HepG2 (cell line): ENCODE measurements around the gene RRBP1. TPM values are rescaled to one million over a fixed set of nuclear protein-coding genes. Genes with fewer than 3 reads are reported as not detected.

Experiments used
- ATAC-seq: fragments of 200-7000 bp; cut with Tn5 transposase; 3 replicates; pipeline ENCODE4 v1.9.1; 2020; ENCODE audit warnings: mild to moderate bottlenecking, moderate library complexity
- BruUV-seq: library from RNA; stranded (reverse); fragments of 400-500 nt; replicated peaks from 2 replicates; lab custom pipeline; 2021; lab: Mats Ljungman, UMichigan
- CTCF ChIA-PET: fragments of 300-600 bp; formaldehyde crosslinking; extraction: SDS; loops from one replicate; lab custom pipeline; 2021; ENCODE audit warnings: low total read pairs, inconsistent platforms, low intra/inter-chr PET ratio; lab: Yijun Ruan, JAX
- POLR2A ChIA-PET: fragments of 350-600 bp; sonication (Branson Sonifier 250); formaldehyde crosslinking; loops from one replicate; lab custom pipeline; 2020; ENCODE audit warnings: antibody characterized with exemption, inconsistent platforms; lab: Yijun Ruan, JAX
- DNase-seq: peaks from one replicate; pipeline ENCODE4 v3.0.0-alpha.2; 2015; ENCODE audit warnings: low spot score
- FAIRE-seq: peaks from 3 replicates; lab custom pipeline; 2011; peaks lifted over from hg19 to GRCh38; lab: Jason Lieb, UNC
- H2AFZ ChIP-seq: one replicate; pipeline ENCODE4 v1.6.1; 2011; ENCODE audit warnings: low read length, inconsistent platforms
- H3K27ac ChIP-seq: fragments of 300-600 bp; 3 replicates; pipeline ENCODE4 v1.8.0; 2011; ENCODE audit warnings: mixed run types, mild to moderate bottlenecking, mixed read lengths, low read length, inconsistent platforms; ENCODE audit not compliant: insufficient read depth; ENCODE audit errors: extremely low read length
- H3K27me3 ChIP-seq, 2 experiments: fragments of 200-600 bp in 1 of 2; 2 replicates in 1 of 2; 3 replicates in 1 of 2; pipeline versions ENCODE4 v1.6.0 to v1.8.0; 2011; ENCODE audit warnings: low read length in 2 of 2, mild to moderate bottlenecking in 2 of 2, moderate library complexity in 2 of 2, inconsistent platforms in 1 of 2; ENCODE audit not compliant: insufficient read depth in 2 of 2, control insufficient read depth in 1 of 2
- H3K36me3 ChIP-seq, 2 experiments: fragments of 200-600 bp in 1 of 2; replicated peaks in 1 of 2; 2 replicates in 1 of 2; 3 replicates in 1 of 2; pipeline versions ENCODE4 v1.5.1 to v1.8.0; 2011; ENCODE audit warnings: low read length in 2 of 2, inconsistent platforms in 1 of 2; ENCODE audit not compliant: insufficient read depth in 2 of 2, control insufficient read depth in 1 of 2
- H3K4me1 ChIP-seq: 2 replicates; pipeline ENCODE4 v1.5.1; 2012; ENCODE audit warnings: low read length, inconsistent platforms; ENCODE audit not compliant: insufficient read depth
- H3K4me2 ChIP-seq: 2 replicates; pipeline ENCODE4 v1.6.0; 2011; ENCODE audit warnings: low read depth, low read length, inconsistent platforms
- H3K4me3 ChIP-seq, 3 experiments: fragments of 200-600 bp in 1 of 3; sonication (generic), shearing (Covaris generic) in 1 of 3; replicated peaks in 1 of 3; 2 replicates each; pipeline ENCODE4 v1.5.1; 2011 to 2016; ENCODE audit warnings: low read length in 3 of 3, inconsistent platforms in 2 of 3, low read depth in 2 of 3, mild to moderate bottlenecking in 2 of 3, control low read depth in 1 of 3, mixed read lengths in 1 of 3; ENCODE audit not compliant: insufficient read depth in 1 of 3
- H3K79me2 ChIP-seq: one replicate; pipeline ENCODE4 v1.6.1; 2011; ENCODE audit warnings: low read length, inconsistent platforms; ENCODE audit not compliant: insufficient read depth
- H3K9ac ChIP-seq: 2 replicates; pipeline ENCODE4 v1.6.0; 2011; ENCODE audit warnings: mild to moderate bottlenecking, low read depth, low read length, inconsistent platforms; ENCODE audit not compliant: insufficient read depth
- H3K9me3 ChIP-seq: 2 replicates; pipeline ENCODE4 v1.5.1; 2012; ENCODE audit warnings: mild to moderate bottlenecking, low read length
- H4K20me1 ChIP-seq: 2 replicates; pipeline ENCODE4 v1.6.0; 2011; ENCODE audit warnings: inconsistent platforms, mild to moderate bottlenecking, low read length, moderate library complexity; ENCODE audit not compliant: insufficient read depth
- CEBPZ ChIP-seq: IDR thresholded peaks from 2 replicates; pipeline ENCODE4 v1.6.1; 2012; ENCODE audit warnings: low read length, improper control_type of control experiment
- CREM ChIP-seq, 2 experiments: sonication (generic) in 1 of 2; formaldehyde crosslinking in 1 of 2; IDR thresholded peaks; 2 replicates each; pipeline versions ENCODE4 v1.4.0 to v1.6.1; 2016 to 2020; ENCODE audit warnings: antibody characterized with exemption in 1 of 2, mild to moderate bottlenecking in 1 of 2, missing genetic modification reagents in 1 of 2
- DR1 ChIP-seq: sonication (generic); formaldehyde crosslinking; IDR thresholded peaks from 2 replicates; pipeline ENCODE4 v1.8.0; 2021; ENCODE audit warnings: mild to moderate bottlenecking, missing genetic modification reagents, inconsistent platforms
- FOXK2 ChIP-seq: fragments of 450-650 bp; IDR thresholded peaks from 2 replicates; pipeline ENCODE4 v1.6.1; 2016
- GATAD1 ChIP-seq: IDR thresholded peaks from 2 replicates; pipeline ENCODE4 v1.6.1; 2016; ENCODE audit warnings: missing genetic modification reagents, missing compliant biosample characterization
- MBNL3 ChIP-seq: fragments of 250-450 bp; sonication (Bioruptor Pico); conservative IDR thresholded peaks from 2 replicates; pipeline ENCODE4 v1.8.0; 2022; ENCODE audit warnings: mild to moderate bottlenecking, inconsistent platforms
- MED8 ChIP-seq: sonication (generic); formaldehyde crosslinking; IDR thresholded peaks from 2 replicates; pipeline ENCODE4 v1.8.1; 2023; ENCODE audit warnings: mild to moderate bottlenecking, missing genetic modification reagents; ENCODE audit not compliant: insufficient replicate concordance
- MEIS1 ChIP-seq: sonication (generic); formaldehyde crosslinking; IDR thresholded peaks from 2 replicates; pipeline ENCODE4 v1.9.0; 2021; ENCODE audit warnings: mild to moderate bottlenecking, missing genetic modification reagents, moderate library complexity, borderline replicate concordance
- PAWR ChIP-seq: sonication (generic); formaldehyde crosslinking; IDR thresholded peaks from 2 replicates; pipeline ENCODE4 v1.4.0; 2020; ENCODE audit warnings: missing genetic modification reagents, mild to moderate bottlenecking, borderline replicate concordance
- RARG ChIP-seq: sonication (generic); formaldehyde crosslinking; IDR thresholded peaks from 2 replicates; pipeline ENCODE4 v1.4.0; 2020; ENCODE audit warnings: low read depth, mild to moderate bottlenecking, missing genetic modification reagents
- SP1 ChIP-seq, 2 experiments: fragments of 450-650 bp in 1 of 2; sonication (generic) in 1 of 2; formaldehyde crosslinking in 1 of 2; IDR thresholded peaks; 2 replicates each; pipeline versions ENCODE4 v1.4.0 to v1.6.1; 2016 to 2020; ENCODE audit warnings: missing genetic modification reagents in 1 of 2
- ZNF513 ChIP-seq: sonication (generic); formaldehyde crosslinking; conservative IDR thresholded peaks from 2 replicates; pipeline ENCODE4 v1.5.0; 2020; ENCODE audit warnings: missing genetic modification reagents
- ZNF772 ChIP-seq: sonication (generic); formaldehyde crosslinking; IDR thresholded peaks from 2 replicates; pipeline ENCODE4 v1.5.0; 2020; ENCODE audit warnings: mild to moderate bottlenecking, missing genetic modification reagents
- WGBS: methylation state at CpG from one replicate; pipeline ENCODE4 v1.1.6; 2017; ENCODE audit warnings: low lambda C conversion rate; 5-methylcytosine and 5-hydroxymethylcytosine counted together
- in situ Hi-C: cut with HindIII; loops from 2 replicates; pipeline ENCODE4 v1.10.0; 2017; ENCODE audit warnings: low pct_unique_long_range_greater_than_20kb; ENCODE audit not compliant: extremely low pct_ligation_motif_present
- intact Hi-C: fragments of 100-400 bp; cut with micrococcal nuclease; formaldehyde crosslinking; loops from one replicate; pipeline ENCODE4 v1.10.0; 2022; ENCODE audit not compliant: unreplicated experiment
- polyA plus RNA-seq, 8 experiments: library from polyadenylated mRNA; depleted of rRNA in 3 of 8; stranded (reverse) in 7 of 8; unstranded in 1 of 8; fragments of >200 nt; fragmentation: Illumina TruSeq in 4 of 8; extraction: Trizol in 4 of 8; gene quantifications; 2 replicates each; pipeline versions ENCODE4 v1.2.1 to v1.2.3, GENCODE V29; 2011 to 2016; ENCODE audit warnings: low read depth in 4 of 8, missing spikeins in 1 of 8, mixed read lengths in 1 of 8; ENCODE audit not compliant: insufficient read depth in 1 of 8
- total RNA-seq, 5 experiments: library from RNA; depleted of rRNA; stranded (reverse); fragments of >200 nt; fragmentation: Illumina TruSeq; extraction: Trizol; gene quantifications; 2 replicates each; pipeline ENCODE4 v1.2.3, GENCODE V29; 2016; ENCODE audit warnings: low read depth in 1 of 5
- TF ChIP-seq, protein P1 (sequence below): sonication (generic); formaldehyde crosslinking; IDR thresholded peaks from 2 replicates; pipeline ENCODE4 v1.8.0; 2022; ENCODE audit warnings: mild to moderate bottlenecking, missing genetic modification reagents, moderate library complexity
- TF ChIP-seq, protein P2 (sequence below): sonication (generic); formaldehyde crosslinking; IDR thresholded peaks from 2 replicates; pipeline ENCODE4 v1.8.1; 2023; ENCODE audit warnings: mild to moderate bottlenecking, missing genetic modification reagents

Gene RRBP1
- total and polyA plus RNA-seq, 2 of the 13 experiments (the other 11 are each of a cell fraction or from before 2014, with no cell fraction given): 150 to 222 TPM

- FAIRE-seq (no peak), ATAC-seq (peak; percentile 23), DNase-seq (peak; percentile 28)
- Histone ChIP-seq H3K36me3 (no peaks in the 10 kb centered on the region), H3K27ac (no peak overlapping the region), H3K9me3 (no peaks in the 10 kb centered on the region), H3K4me2 (peak overlapping the region; percentile 96), H2AFZ (no peak overlapping the region), H3K9ac (peak overlapping the region; percentile 49; the same call in 1 of the 2 replicates), H3K4me3 (peak overlapping the region; percentile 36 to 70 (median 54)), H3K27me3 (peaks cover 0 to 22% of the 10 kb centered on the region in 2 experiments; a peak in 1 of 5 replicates), H4K20me1 (no peaks in the 10 kb centered on the region), H3K4me1 (peaks cover 66% of the 10 kb centered on the region), H3K79me2 (no peaks in the 10 kb centered on the region)
- CTCF ChIA-PET: interaction anchor here (1.5 to 1.7 kb wide), 2 partner anchors 12 to 189 kb away, joined by 4 read pairs; no protein-coding TSS in a partner anchor
- in situ Hi-C loops: no loop called here
- 43% methylated on average over 12 of the region's 12 CpGs for WGBS
- BruUV-seq: no TSS peak
- intact Hi-C loops: loop anchor here (1.0 kb wide), 3 partner anchors 12 to 189 kb away; no protein-coding TSS in a partner anchor
- POLR2A ChIA-PET: interaction anchor here (0.7 to 6.7 kb wide), 28 partner anchors 8 to 230 kb away, joined by 3 to 126 read pairs (median 4); partner anchors contain the start of genes DSTN and RRBP1
- TF ChIP-seq FOXK2 (no peak), RARG (CRISPR knock-in tag) (no peak), SP1 (IDR thresholded peaks at IDR 0.05) (no peak), SP1 (CRISPR knock-in tag; IDR thresholded peaks at IDR 0.05) (no peak), GATAD1 (no peak; the same call in 1 of the 2 replicates), CREM (IDR thresholded peaks at IDR 0.05) (no peak), CREM (CRISPR knock-in tag; IDR thresholded peaks at IDR 0.05) (no peak), MEIS1 (CRISPR knock-in tag) (no peak), ZNF513 (CRISPR knock-in tag) (no peak), CEBPZ (no peak), ZNF772 (CRISPR knock-in tag) (no peak), PAWR (CRISPR knock-in tag) (no peak), DR1 (CRISPR knock-in tag) (no peak), MED8 (CRISPR knock-in tag) (no peak), MBNL3 (CRISPR knock-in tag) (no peak)
- TF ChIP-seq, protein P1, sequence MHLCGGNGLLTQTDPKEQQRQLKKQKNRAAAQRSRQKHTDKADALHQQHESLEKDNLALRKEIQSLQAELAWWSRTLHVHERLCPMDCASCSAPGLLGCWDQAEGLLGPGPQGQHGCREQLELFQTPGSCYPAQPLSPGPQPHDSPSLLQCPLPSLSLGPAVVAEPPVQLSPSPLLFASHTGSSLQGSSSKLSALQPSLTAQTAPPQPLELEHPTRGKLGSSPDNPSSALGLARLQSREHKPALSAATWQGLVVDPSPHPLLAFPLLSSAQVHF (CRISPR knock-in tag): no peak
- TF ChIP-seq, protein P2, sequence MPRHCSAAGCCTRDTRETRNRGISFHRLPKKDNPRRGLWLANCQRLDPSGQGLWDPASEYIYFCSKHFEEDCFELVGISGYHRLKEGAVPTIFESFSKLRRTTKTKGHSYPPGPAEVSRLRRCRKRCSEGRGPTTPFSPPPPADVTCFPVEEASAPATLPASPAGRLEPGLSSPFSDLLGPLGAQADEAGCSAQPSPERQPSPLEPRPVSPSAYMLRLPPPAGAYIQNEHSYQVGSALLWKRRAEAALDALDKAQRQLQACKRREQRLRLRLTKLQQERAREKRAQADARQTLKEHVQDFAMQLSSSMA (CRISPR knock-in tag): no peak
Measured at GRCh38 chr20:17709361-17710293, 27.6 kb upstream of the RRBP1 start.
